GM12875 (cell line): Measurements from ENCODE around the gene SLIT1.

Experiments used
- H3K4me3 ChIP-seq: one replicate; pipeline ENCODE4 v1.5.1; 2011; ENCODE audit warnings: low read depth, low read length, control low read depth
- TF ChIP-seq, protein P1 (sequence below): IDR thresholded peaks from 2 replicates; pipeline ENCODE4 v1.5.1; 2011; ENCODE audit warnings: low read depth, mild to moderate bottlenecking, control low read depth, inconsistent platforms, low read length, moderate library complexity, borderline replicate concordance; ENCODE audit not compliant: insufficient read depth

The SLIT1 gene

GRCh38 chr10:97215619-97216260 is 30.0 kb upstream of the SLIT1 start:
- no peak overlapping the region for H3K4me3 ChIP-seq
- TF ChIP-seq, protein P1, sequence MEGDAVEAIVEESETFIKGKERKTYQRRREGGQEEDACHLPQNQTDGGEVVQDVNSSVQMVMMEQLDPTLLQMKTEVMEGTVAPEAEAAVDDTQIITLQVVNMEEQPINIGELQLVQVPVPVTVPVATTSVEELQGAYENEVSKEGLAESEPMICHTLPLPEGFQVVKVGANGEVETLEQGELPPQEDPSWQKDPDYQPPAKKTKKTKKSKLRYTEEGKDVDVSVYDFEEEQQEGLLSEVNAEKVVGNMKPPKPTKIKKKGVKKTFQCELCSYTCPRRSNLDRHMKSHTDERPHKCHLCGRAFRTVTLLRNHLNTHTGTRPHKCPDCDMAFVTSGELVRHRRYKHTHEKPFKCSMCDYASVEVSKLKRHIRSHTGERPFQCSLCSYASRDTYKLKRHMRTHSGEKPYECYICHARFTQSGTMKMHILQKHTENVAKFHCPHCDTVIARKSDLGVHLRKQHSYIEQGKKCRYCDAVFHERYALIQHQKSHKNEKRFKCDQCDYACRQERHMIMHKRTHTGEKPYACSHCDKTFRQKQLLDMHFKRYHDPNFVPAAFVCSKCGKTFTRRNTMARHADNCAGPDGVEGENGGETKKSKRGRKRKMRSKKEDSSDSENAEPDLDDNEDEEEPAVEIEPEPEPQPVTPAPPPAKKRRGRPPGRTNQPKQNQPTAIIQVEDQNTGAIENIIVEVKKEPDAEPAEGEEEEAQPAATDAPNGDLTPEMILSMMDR = no peak

DNA sequence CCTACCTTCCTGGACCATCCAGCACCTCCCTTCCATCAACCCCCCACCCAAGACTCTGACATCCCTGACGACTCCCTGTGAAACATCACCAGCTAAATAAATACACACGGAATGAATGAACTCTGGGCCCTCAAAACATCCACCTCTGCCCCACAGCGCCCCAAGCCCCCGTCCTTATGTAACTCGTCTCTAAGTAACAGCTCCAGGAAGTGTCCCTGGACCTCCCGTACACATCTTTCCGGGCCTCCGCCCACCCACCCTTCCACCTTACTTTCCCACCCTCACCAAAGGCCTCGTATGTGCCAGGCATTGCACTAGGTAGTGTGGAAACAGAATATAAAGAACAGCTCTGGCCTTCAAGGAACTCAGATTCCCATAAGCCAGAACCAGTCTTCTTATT is 27.7 kb upstream of the SLIT1 start:
- H3K4me3 ChIP-seq = no peak overlapping the region
- TF ChIP-seq, protein P1 = no peak

DNA sequence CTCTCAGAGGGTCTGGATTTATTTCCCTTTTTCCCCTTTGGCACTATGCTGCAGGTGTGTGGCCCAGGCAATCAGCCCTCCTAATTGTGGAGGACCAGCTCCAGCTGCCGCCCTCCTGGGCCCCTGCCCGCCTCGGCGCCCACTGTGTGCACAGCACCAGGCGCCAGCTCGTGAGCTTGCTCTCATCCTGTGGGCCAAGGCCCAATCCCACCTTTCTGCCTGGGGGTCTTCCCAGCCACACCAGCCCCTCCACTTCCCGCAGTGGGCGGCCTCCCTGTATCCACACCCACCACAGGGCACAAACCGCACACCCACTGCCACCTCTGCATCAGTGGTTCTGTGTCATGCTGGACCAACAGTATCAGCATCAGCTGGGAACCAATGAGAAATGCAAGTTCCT is 25.5 kb upstream of the SLIT1 start:
- no peak overlapping the region for H3K4me3 ChIP-seq
- TF ChIP-seq, protein P1 = no peak

- no peak overlapping the region for H3K4me3 ChIP-seq
- TF ChIP-seq, protein P1 = peak; percentile 86
Measured at GRCh38 chr10:97210543-97210960, 24.8 kb upstream of the SLIT1 start.

GRCh38 chr10:97207756-97208346 is 22.1 kb upstream of the SLIT1 start:
- TF ChIP-seq, protein P1 = no peak
- no peak overlapping the region for H3K4me3 ChIP-seq

GRCh38 chr10:97207131-97207530 is 21.4 kb upstream of the SLIT1 start:
- TF ChIP-seq, protein P1 = no peak
- H3K4me3 ChIP-seq = no peak overlapping the region

GRCh38 chr10:97204826-97205679 is 19.3 kb upstream of the SLIT1 start:
- TF ChIP-seq, protein P1 = no peak

More at GRCh38 chr10:97204826-97205679, 19.3 kb upstream of the SLIT1 start:
- no peak overlapping the region for H3K4me3 ChIP-seq
